SK-N-SH (cell line): ENCODE measurements around the gene TPD52L1. TPM values are rescaled to one million over a fixed set of nuclear protein-coding genes. Genes with fewer than 3 reads are reported as not detected.

Experiments used
- CTCF ChIA-PET: fragments of 300-600, 350-600 bp; formaldehyde crosslinking; extraction: SDS; loops from one replicate; lab custom pipeline; 2021; lab: Yijun Ruan, JAX
- POLR2A ChIA-PET: fragments of 350-600 bp; sonication (Branson Sonifier 250); formaldehyde crosslinking; extraction: SDS; loops from one replicate; lab custom pipeline; 2020; ENCODE audit warnings: antibody characterized with exemption, inconsistent platforms; lab: Yijun Ruan, JAX
- DNase-seq: peaks from one replicate; pipeline ENCODE4 v3.0.0; 2012
- H2AFZ ChIP-seq: fragments of 200-600 bp; sonication (generic); 2 replicates; pipeline ENCODE4 v1.8.1; 2016; ENCODE audit warnings: antibody characterized with exemption, mild to moderate bottlenecking, low read depth
- H3F3A ChIP-seq: fragments of 200-600 bp; sonication (generic); replicated peaks from 2 replicates; pipeline ENCODE3; 2016; ENCODE audit warnings: antibody characterized with exemption, mild to moderate bottlenecking; ENCODE audit not compliant: insufficient read depth
- H3K27ac ChIP-seq, 2 experiments: fragments of 200-500 bp in 1 of 2; fragments of 200-600 bp in 1 of 2; sonication (Bioruptor generic) in 1 of 2; sonication (generic), shearing (Covaris generic) in 1 of 2; 2 replicates each; pipeline versions ENCODE4 v1.5.1 to v1.6.1; 2014 to 2016; ENCODE audit warnings: low read depth in 2 of 2, inconsistent platforms in 1 of 2, low read length in 1 of 2, mild to moderate bottlenecking in 1 of 2, mixed read lengths in 1 of 2
- H3K27me3 ChIP-seq: fragments of 200-600 bp; sonication (generic), shearing (Covaris generic); 2 replicates; pipeline ENCODE4 v1.6.1; 2016; ENCODE audit warnings: mixed run types; ENCODE audit not compliant: insufficient read depth
- H3K36me3 ChIP-seq, 2 experiments: fragments of 200-500 bp in 1 of 2; fragments of 200-600 bp in 1 of 2; sonication (Bioruptor generic) in 1 of 2; sonication (generic) in 1 of 2; replicated peaks in 1 of 2; 2 replicates each; pipeline versions ENCODE3 to v1.5.1; 2014 to 2016; ENCODE audit warnings: low read length in 1 of 2, mild to moderate bottlenecking in 1 of 2; ENCODE audit not compliant: insufficient read depth in 2 of 2, control insufficient read depth in 1 of 2
- H3K4me1 ChIP-seq, 2 experiments: fragments of 200-500 bp in 1 of 2; fragments of 200-600 bp in 1 of 2; sonication (Bioruptor generic) in 1 of 2; sonication (generic), shearing (Covaris generic) in 1 of 2; 2 replicates each; pipeline versions ENCODE4 v1.5.1 to v1.6.1; 2014 to 2016; ENCODE audit warnings: low read depth in 1 of 2, low read length in 1 of 2, mixed run types in 1 of 2; ENCODE audit not compliant: insufficient read depth in 2 of 2, control insufficient read depth in 1 of 2
- H3K4me2 ChIP-seq: fragments of 200-600 bp; sonication (generic), shearing (Covaris generic); 2 replicates; pipeline ENCODE4 v1.6.1; 2017; ENCODE audit warnings: mixed run types
- H3K4me3 ChIP-seq, 2 experiments: fragments of 200-500 bp in 1 of 2; fragments of 200-600 bp in 1 of 2; sonication (Bioruptor generic) in 1 of 2; sonication (generic), shearing (Covaris generic) in 1 of 2; 2 replicates each; pipeline versions ENCODE4 v1.5.1 to v1.8.1; 2014 to 2016; ENCODE audit warnings: low read depth in 2 of 2, inconsistent platforms in 1 of 2, low read length in 1 of 2, mild to moderate bottlenecking in 1 of 2, mixed read lengths in 1 of 2, moderate library complexity in 1 of 2
- H3K79me2 ChIP-seq: fragments of 200-600 bp; sonication (generic); 2 replicates; pipeline ENCODE4 v1.8.1; 2017; ENCODE audit warnings: mild to moderate bottlenecking; ENCODE audit not compliant: insufficient read depth
- H3K9ac ChIP-seq: fragments of 200-600 bp; sonication (generic); 2 replicates; pipeline ENCODE4 v1.6.1; 2017; ENCODE audit warnings: mixed run types
- H3K9me2 ChIP-seq: fragments of 200-600 bp; sonication (generic); 2 replicates; pipeline ENCODE4 v1.6.1; 2017; ENCODE audit warnings: mixed run types
- H3K9me3 ChIP-seq: fragments of 200-600 bp; sonication (generic); 2 replicates; pipeline ENCODE4 v1.6.1; 2017; ENCODE audit warnings: mixed run types, mild to moderate bottlenecking, moderate library complexity
- H4K20me1 ChIP-seq: fragments of 200-600 bp; sonication (generic); 2 replicates; pipeline ENCODE4 v1.6.1; 2017; ENCODE audit warnings: mild to moderate bottlenecking, mixed run types; ENCODE audit not compliant: insufficient read depth
- CHD2 ChIP-seq: fragments of 150-350 bp; IDR thresholded peaks from 2 replicates; pipeline ENCODE4 v1.6.1; 2018; ENCODE audit warnings: low read length; ENCODE audit not compliant: partially characterized antibody
- ELF1 ChIP-seq: IDR thresholded peaks from 2 replicates; pipeline ENCODE4 v1.4.0; 2012
- FOXJ3 ChIP-seq: sonication (generic); formaldehyde crosslinking; IDR thresholded peaks from 2 replicates; pipeline ENCODE4 v1.5.1; 2020; ENCODE audit warnings: mild to moderate bottlenecking, missing genetic modification reagents
- MEF2A ChIP-seq: IDR thresholded peaks from 2 replicates; pipeline ENCODE4 v1.4.0; 2012; ENCODE audit warnings: low read depth, borderline replicate concordance
- NFIC ChIP-seq: IDR thresholded peaks from 2 replicates; pipeline ENCODE4 v1.4.0; 2012; ENCODE audit warnings: borderline replicate concordance
- POLR2AphosphoS5 ChIP-seq: IDR thresholded peaks from 2 replicates; pipeline ENCODE4 v1.6.1; 2012; ENCODE audit warnings: low read depth, low read length
- RAD21 ChIP-seq: IDR thresholded peaks from 2 replicates; pipeline ENCODE4 v1.6.1; 2012; ENCODE audit warnings: mild to moderate bottlenecking, low read length
- RCOR1 ChIP-seq: fragments of 150-350 bp; IDR thresholded peaks from 2 replicates; pipeline ENCODE4 v1.6.1; 2017; ENCODE audit warnings: antibody characterized with exemption, low read length
- RXRA ChIP-seq: IDR thresholded peaks from 2 replicates; pipeline ENCODE4 v1.4.0; 2012; ENCODE audit warnings: low read depth, mild to moderate bottlenecking, borderline replicate concordance
- SIN3A ChIP-seq: IDR thresholded peaks from 2 replicates; pipeline ENCODE4 v1.6.1; 2012; ENCODE audit warnings: low read depth, mild to moderate bottlenecking, low read length, moderate library complexity, borderline replicate concordance
- SMC3 ChIP-seq: IDR thresholded peaks from 2 replicates; pipeline ENCODE4 v1.6.1; 2012; ENCODE audit warnings: low read depth, low read length, improper control_type of control experiment
- TAF1 ChIP-seq: IDR thresholded peaks from 2 replicates; pipeline ENCODE4 v1.6.1; 2012; ENCODE audit warnings: low read depth, mild to moderate bottlenecking, low read length, moderate library complexity, borderline replicate concordance
- TEAD4 ChIP-seq: IDR thresholded peaks from 2 replicates; pipeline ENCODE4 v1.4.0; 2012; ENCODE audit warnings: mild to moderate bottlenecking, borderline replicate concordance; ENCODE audit not compliant: insufficient read depth
- YY1 ChIP-seq: IDR thresholded peaks from 2 replicates; pipeline ENCODE4 v1.4.0; 2012; ENCODE audit warnings: low read depth, mild to moderate bottlenecking
- ZBTB33 ChIP-seq: IDR thresholded peaks from 2 replicates; pipeline ENCODE4 v1.4.0; 2012; ENCODE audit warnings: low read depth, borderline replicate concordance
- WGBS: methylation state at CpG from one replicate; pipeline ENCODE4 v1.1.6; 2017; ENCODE audit warnings: low lambda C conversion rate; 5-methylcytosine and 5-hydroxymethylcytosine counted together
- polyA plus RNA-seq, 3 experiments: library from polyadenylated mRNA; depleted of rRNA; stranded (reverse); fragments of >200 nt; gene quantifications; 2 replicates each; pipeline ENCODE4 v1.2.3, GENCODE V29; 2012
- TF ChIP-seq, protein P1 (sequence below): IDR thresholded peaks from 2 replicates; pipeline ENCODE4 v1.6.1; 2012; ENCODE audit warnings: mild to moderate bottlenecking, low read depth, low read length, moderate library complexity
- TF ChIP-seq, protein P2 (sequence below): fragments of 150-350 bp; IDR thresholded peaks from 2 replicates; pipeline ENCODE4 v1.6.1; 2016; ENCODE audit warnings: mild to moderate bottlenecking, low read depth, low read length
- TF ChIP-seq, protein P3 (sequence below): IDR thresholded peaks from 2 replicates; pipeline ENCODE4 v1.4.0; 2012; ENCODE audit warnings: low read depth, borderline replicate concordance
- TF ChIP-seq, protein P4 (sequence below): IDR thresholded peaks from 2 replicates; pipeline ENCODE4 v1.4.0; 2012; ENCODE audit warnings: low read depth

Gene TPD52L1
- polyA plus RNA-seq, 1 of the 3 experiments (the other 2 are of a cell fraction), result 0.13 TPM

DNA sequence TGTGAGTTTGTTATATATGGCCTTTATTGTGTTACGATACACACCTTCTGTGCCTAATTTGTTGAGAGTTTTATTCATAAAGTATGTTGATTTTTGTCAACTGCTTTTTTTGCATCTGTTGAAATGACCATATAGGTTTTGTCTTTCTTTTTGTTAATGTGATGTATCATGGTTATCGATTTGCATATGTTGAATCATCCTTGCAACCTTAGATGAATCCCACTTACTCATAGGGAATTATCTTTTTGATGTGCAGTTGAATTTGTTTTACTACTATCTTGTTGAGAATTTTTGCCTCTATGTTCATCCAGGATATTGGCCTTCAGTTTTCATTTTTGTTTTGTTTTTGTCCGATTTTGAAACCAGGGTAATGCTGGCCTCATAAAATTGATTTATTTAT, 45.7 kb upstream of the TPD52L1 start (continued):
- TF ChIP-seq, protein P1, sequence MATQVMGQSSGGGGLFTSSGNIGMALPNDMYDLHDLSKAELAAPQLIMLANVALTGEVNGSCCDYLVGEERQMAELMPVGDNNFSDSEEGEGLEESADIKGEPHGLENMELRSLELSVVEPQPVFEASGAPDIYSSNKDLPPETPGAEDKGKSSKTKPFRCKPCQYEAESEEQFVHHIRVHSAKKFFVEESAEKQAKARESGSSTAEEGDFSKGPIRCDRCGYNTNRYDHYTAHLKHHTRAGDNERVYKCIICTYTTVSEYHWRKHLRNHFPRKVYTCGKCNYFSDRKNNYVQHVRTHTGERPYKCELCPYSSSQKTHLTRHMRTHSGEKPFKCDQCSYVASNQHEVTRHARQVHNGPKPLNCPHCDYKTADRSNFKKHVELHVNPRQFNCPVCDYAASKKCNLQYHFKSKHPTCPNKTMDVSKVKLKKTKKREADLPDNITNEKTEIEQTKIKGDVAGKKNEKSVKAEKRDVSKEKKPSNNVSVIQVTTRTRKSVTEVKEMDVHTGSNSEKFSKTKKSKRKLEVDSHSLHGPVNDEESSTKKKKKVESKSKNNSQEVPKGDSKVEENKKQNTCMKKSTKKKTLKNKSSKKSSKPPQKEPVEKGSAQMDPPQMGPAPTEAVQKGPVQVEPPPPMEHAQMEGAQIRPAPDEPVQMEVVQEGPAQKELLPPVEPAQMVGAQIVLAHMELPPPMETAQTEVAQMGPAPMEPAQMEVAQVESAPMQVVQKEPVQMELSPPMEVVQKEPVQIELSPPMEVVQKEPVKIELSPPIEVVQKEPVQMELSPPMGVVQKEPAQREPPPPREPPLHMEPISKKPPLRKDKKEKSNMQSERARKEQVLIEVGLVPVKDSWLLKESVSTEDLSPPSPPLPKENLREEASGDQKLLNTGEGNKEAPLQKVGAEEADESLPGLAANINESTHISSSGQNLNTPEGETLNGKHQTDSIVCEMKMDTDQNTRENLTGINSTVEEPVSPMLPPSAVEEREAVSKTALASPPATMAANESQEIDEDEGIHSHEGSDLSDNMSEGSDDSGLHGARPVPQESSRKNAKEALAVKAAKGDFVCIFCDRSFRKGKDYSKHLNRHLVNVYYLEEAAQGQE, result no peak
- TF ChIP-seq, protein P2, sequence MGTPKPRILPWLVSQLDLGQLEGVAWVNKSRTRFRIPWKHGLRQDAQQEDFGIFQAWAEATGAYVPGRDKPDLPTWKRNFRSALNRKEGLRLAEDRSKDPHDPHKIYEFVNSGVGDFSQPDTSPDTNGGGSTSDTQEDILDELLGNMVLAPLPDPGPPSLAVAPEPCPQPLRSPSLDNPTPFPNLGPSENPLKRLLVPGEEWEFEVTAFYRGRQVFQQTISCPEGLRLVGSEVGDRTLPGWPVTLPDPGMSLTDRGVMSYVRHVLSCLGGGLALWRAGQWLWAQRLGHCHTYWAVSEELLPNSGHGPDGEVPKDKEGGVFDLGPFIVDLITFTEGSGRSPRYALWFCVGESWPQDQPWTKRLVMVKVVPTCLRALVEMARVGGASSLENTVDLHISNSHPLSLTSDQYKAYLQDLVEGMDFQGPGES, result no peak
- no peak for TF ChIP-seq TEAD4
- TF ChIP-seq POLR2AphosphoS5, result no peak

DNA sequence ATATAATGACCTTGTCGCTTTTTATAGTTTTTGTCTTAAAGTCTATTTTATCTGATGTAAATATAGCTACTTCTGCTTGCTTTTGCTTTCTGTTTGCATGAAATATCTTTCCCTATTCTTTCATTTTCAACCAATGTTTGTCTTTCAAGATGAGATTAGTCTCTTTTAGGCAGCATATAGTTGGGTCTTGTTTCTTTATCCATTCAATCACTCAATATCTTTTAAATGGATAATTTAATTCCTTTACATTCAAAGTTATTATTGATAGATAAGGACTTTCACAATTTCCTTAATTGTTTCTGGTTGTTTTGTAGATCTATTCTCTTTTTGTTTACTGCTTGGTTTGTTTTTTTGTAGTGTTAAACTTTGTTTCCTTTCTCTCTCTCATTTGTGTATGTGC, 43.5 kb upstream of the TPD52L1 start:
- ChIA-PET POLR2A (no interaction called here), CTCF (no interaction called here)
- Histone ChIP-seq H3K4me3 (no peak overlapping the region), H2AFZ (no peak overlapping the region), H3K9ac (no peak overlapping the region), H3K4me2 (no peak overlapping the region), H3F3A (no peaks in the 10 kb centered on the region), H3K9me3 (0 out of 2 replicates have a peak, but pooled peaks cover 9% of the 10 kb centered on the region), H3K79me2 (no peaks in the 10 kb centered on the region), H3K36me3 (no peaks in the 10 kb centered on the region), H3K4me1 (no peaks in the 10 kb centered on the region; a peak in 1 of 4 replicates), H3K27me3 (no peaks in the 10 kb centered on the region), H3K27ac (no peak overlapping the region), H4K20me1 (no peaks in the 10 kb centered on the region), H3K9me2 (no peaks in the 10 kb centered on the region)
- TF ChIP-seq TEAD4, result no peak
- no peak for TF ChIP-seq ELF1
- TF ChIP-seq FOXJ3, result no peak
- no peak for TF ChIP-seq TAF1
- no peak for TF ChIP-seq CHD2
- no peak for TF ChIP-seq RAD21
- no peak for TF ChIP-seq MEF2A
- no peak for TF ChIP-seq SIN3A
- TF ChIP-seq ZBTB33, result no peak
- TF ChIP-seq, protein P2, result no peak
- no peak for TF ChIP-seq YY1
- TF ChIP-seq NFIC, result no peak
- TF ChIP-seq, protein P3, sequence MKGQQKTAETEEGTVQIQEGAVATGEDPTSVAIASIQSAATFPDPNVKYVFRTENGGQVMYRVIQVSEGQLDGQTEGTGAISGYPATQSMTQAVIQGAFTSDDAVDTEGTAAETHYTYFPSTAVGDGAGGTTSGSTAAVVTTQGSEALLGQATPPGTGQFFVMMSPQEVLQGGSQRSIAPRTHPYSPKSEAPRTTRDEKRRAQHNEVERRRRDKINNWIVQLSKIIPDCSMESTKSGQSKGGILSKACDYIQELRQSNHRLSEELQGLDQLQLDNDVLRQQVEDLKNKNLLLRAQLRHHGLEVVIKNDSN, result no peak
- TF ChIP-seq RCOR1, result no peak
- TF ChIP-seq, protein P4, sequence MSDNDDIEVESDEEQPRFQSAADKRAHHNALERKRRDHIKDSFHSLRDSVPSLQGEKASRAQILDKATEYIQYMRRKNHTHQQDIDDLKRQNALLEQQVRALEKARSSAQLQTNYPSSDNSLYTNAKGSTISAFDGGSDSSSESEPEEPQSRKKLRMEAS, result no peak
- TF ChIP-seq RXRA, result no peak
- no peak for TF ChIP-seq SMC3
- TF ChIP-seq POLR2AphosphoS5, result no peak
- WGBS, result 12% methylated on average over 1 of the region's 1 CpG
- no peak for DNase-seq
